C4-2B (cell line): ENCODE results near the gene ARHGAP12.

Source experiments
- H3K27ac ChIP-seq: fragments of 450-650 bp; 2 replicates; pipeline ENCODE4 v1.5.1; 2017
- CTCF ChIP-seq: fragments of 450-650 bp; conservative IDR thresholded peaks from 2 replicates; pipeline ENCODE4 v1.5.1; 2017; ENCODE audit warnings: mild to moderate bottlenecking
- ZFX ChIP-seq: fragments of 450-650 bp; IDR thresholded peaks from 2 replicates; pipeline ENCODE4 v1.6.1; 2017

The ARHGAP12 gene

GRCh38 chr10:31945392-31945791, 16.8 kb upstream of the ARHGAP12 start:
- TF ChIP-seq CTCF, result no peak
- no peak for TF ChIP-seq ZFX
- H3K27ac ChIP-seq, result no peak overlapping the region

DNA sequence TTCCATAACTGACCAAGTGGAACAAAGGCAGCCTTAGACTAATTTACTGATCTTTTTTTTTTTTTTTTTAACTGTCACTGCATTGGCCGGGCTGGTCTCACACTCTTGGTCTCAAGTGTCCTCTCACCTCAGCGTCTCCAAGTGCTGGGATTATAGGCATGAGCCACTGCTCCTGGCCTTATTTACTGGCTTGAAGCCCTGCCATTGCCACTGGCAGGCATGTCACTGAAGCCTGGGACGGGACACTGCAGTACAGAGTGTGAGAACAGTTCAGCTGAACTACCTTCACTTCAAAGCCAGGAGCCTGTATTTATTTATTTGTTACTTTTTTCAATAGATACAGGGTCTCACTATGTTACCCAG, 15.4 kb upstream of the ARHGAP12 start:
- no peak for TF ChIP-seq ZFX
- no peak for TF ChIP-seq CTCF
- H3K27ac ChIP-seq, result no peak overlapping the region

DNA sequence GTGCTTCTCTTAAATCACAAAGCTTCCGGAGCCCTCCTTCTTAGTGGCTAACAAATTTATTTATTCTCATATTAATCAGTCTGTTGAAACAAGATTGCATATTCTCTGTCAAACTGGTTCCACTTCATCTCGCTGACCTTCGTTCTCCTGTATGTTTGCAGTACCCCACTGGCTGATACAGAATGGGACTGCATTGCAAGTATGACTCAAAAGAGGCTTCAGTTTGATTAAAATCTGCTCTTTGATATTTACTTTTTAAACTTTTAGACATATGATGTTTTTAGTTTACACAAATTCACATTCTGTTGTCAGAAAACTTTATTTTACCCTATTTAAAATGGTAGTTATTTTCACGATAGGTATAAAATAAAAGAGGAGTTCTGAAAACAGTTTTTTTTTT, 14.3 kb upstream of the ARHGAP12 start:
- H3K27ac ChIP-seq, result no peak overlapping the region; the same call in 1 of the 2 replicates

GRCh38 chr10:31942435-31942834, 13.8 kb upstream of the ARHGAP12 start:
- TF ChIP-seq CTCF (no peak), ZFX (no peak)
- no peak overlapping the region for H3K27ac ChIP-seq

More for the DNA sequence above, 14.3 kb upstream of the ARHGAP12 start:
- TF ChIP-seq ZFX, result no peak
- TF ChIP-seq CTCF, result no peak

DNA sequence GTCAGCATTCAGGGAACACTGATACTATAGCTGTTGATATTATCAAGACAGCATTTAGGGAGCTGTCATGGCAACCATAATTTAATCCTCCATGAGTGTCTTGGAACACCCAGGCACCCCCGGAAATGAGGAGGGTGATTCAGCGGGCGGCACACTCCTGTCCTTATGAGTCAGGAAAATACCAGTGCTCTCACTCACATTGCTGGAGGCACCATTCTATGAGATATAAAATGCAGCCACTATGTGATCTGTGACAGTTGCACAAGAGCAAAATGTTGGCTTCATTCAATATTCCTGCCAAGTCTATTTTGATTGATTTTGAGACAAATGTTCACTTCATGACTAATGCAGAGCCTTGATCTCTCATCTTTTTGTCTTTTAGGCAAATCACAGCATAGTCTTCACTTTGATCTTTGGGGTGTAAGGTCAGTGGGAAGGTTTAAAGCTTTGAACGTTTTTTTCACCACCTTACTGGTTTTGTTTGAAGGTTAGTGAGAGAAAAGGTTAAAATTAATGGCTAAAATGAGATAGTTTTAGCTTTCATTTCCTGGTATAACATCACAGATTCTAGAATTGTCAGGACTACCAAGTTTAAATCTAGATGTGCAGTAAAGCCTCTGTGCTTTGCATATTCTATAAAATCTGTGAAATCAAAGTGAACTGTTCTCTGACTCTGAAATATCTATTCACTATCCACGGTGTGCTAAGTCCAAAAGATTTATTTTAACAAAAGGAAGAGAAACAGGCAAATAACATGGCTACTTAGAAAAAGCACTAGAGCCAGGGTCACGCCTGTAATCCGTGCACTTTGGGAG, 12.4 kb upstream of the ARHGAP12 start:
- H3K27ac ChIP-seq, result no peak overlapping the region
- no peak for TF ChIP-seq CTCF
- no peak for TF ChIP-seq ZFX

- no peak overlapping the region for H3K27ac ChIP-seq
- TF ChIP-seq ZFX (no peak), CTCF (no peak)
Measured at GRCh38 chr10:31939797-31940708, 11.4 kb upstream of the ARHGAP12 start.

DNA sequence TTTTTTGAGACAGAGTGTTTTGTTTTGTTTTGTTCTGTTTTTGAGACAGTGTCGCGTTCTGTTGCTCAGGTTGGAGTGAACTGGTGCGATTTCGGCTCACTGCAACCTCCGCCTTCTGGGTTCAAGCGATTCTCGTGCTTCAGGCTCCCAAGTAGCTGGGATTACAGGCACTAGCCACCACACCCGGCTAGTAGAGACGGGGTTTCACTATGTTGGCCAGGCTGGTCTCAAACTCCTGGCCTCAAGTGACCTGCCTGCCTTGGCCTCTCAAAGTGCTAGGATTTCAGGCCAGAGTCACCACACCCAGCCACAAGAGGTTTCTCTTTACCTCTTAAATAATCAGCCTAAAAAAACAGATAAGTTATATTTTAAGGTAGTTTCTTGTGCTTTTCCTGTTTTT, 8.7 kb upstream of the ARHGAP12 start:
- H3K27ac ChIP-seq, result no peak overlapping the region
- no peak for TF ChIP-seq ZFX
- no peak for TF ChIP-seq CTCF
